ENCODE data around the gene TMA7B. TPM values are rescaled to one million over a fixed set of nuclear protein-coding genes. Genes with fewer than 3 reads are reported as not detected.

TMA7B gene
- total and polyA plus RNA-seq, 2 experiments from 2014 or later = not detected

DNA sequence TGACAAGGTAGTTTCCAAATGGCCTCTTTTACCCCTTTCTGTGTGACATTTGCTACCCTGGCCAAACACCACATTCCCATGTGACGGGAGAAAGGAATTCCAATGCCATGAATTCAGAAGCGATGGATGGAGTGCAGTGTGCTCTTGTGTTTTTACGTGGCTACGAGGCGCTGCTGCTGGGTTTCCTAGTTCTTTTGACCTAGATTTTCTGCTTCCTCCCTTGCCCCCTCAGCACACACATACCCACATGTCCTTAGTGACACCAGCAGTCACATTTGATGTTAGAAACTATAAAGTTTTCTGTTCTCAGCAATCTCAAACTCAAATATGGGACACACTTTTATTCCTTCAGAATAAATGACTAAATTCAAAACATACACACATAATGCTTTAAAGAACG lies 7.8 kb upstream of the TMA7B start:
- Histone ChIP-seq H3K9me2 (ENCODE audit: insufficient read depth) (no peaks in the 10 kb centered on the region), H3K4me3 (no peak overlapping the region), H3K9me3 (ENCODE audit: low read depth) (no peaks in the 10 kb centered on the region), H3K79me2 (ENCODE audit: insufficient read depth) (no peaks in the 10 kb centered on the region), H3K27ac (no peak overlapping the region), H3K4me1 (ENCODE audit: insufficient read depth) (no peaks in the 10 kb centered on the region), H3K4me2 (ENCODE audit: unreplicated experiment) (no peak overlapping the region), H3K36me3 (ENCODE audit: low read depth) (no peaks in the 10 kb centered on the region), H3K27me3 (replicated peaks; ENCODE audit: insufficient read depth) (peaks cover 24% of the 10 kb centered on the region; the same call in 1 of the 2 replicates), H2AFZ (no peak overlapping the region), H3K9ac (no peak overlapping the region), H3F3A (ENCODE audit: insufficient read depth) (no peaks in the 10 kb centered on the region), H4K20me1 (ENCODE audit: insufficient read depth) (no peaks in the 10 kb centered on the region)
- in situ Hi-C loops (cut with MboI) = no loop called here
- TF ChIP-seq EZH2 (IDR thresholded peaks at IDR 0.05; ENCODE audit: insufficient read depth, poor library complexity, severe bottlenecking) (no peak), EZH2phosphoT487 (IDR thresholded peaks at IDR 0.05; ENCODE audit: insufficient read depth, low read depth) (no peak)
- WGBS, 2 experiments (ENCODE audit: low coverage in 1 of 2, low lambda C conversion rate in 2 of 2, missing lambda C conversion rate in 2 of 2) = 79 to 83% methylated on average over 6 of the region's 6 CpGs
- no peak for DNase-seq

GRCh38 chr22:39953101-39953500 lies 7.1 kb upstream of the TMA7B start:
- no peaks in the 10 kb centered on the region for H4K20me1 ChIP-seq (ENCODE audit: insufficient read depth)
- no peaks in the 10 kb centered on the region for H3F3A ChIP-seq (ENCODE audit: insufficient read depth)
- no peaks in the 10 kb centered on the region for H3K9me3 ChIP-seq (ENCODE audit: low read depth)
- in situ Hi-C loops (cut with MboI) = no loop called here
- H3K27me3 ChIP-seq (replicated peaks; ENCODE audit: insufficient read depth) = peaks cover 24% of the 10 kb centered on the region; the same call in 1 of the 2 replicates
- H3K36me3 ChIP-seq (ENCODE audit: low read depth) = no peaks in the 10 kb centered on the region
- no peak overlapping the region for H2AFZ ChIP-seq
- 69 to 72% methylated on average over 2 of the region's 2 CpGs for WGBS, 2 experiments (ENCODE audit: low coverage in 1 of 2, low lambda C conversion rate in 2 of 2, missing lambda C conversion rate in 2 of 2)
- DNase-seq = no peak
- H3K79me2 ChIP-seq (ENCODE audit: insufficient read depth) = no peaks in the 10 kb centered on the region
- H3K27ac ChIP-seq = no peak overlapping the region
- H3K9ac ChIP-seq = no peak overlapping the region
- TF ChIP-seq EZH2 (IDR thresholded peaks at IDR 0.05; ENCODE audit: insufficient read depth, poor library complexity, severe bottlenecking) (no peak), EZH2phosphoT487 (IDR thresholded peaks at IDR 0.05; ENCODE audit: insufficient read depth, low read depth) (no peak)
- no peak overlapping the region for H3K4me2 ChIP-seq (ENCODE audit: unreplicated experiment)
- no peak overlapping the region for H3K4me3 ChIP-seq
- H3K9me2 ChIP-seq (ENCODE audit: insufficient read depth) = no peaks in the 10 kb centered on the region
- no peaks in the 10 kb centered on the region for H3K4me1 ChIP-seq (ENCODE audit: insufficient read depth)

DNA sequence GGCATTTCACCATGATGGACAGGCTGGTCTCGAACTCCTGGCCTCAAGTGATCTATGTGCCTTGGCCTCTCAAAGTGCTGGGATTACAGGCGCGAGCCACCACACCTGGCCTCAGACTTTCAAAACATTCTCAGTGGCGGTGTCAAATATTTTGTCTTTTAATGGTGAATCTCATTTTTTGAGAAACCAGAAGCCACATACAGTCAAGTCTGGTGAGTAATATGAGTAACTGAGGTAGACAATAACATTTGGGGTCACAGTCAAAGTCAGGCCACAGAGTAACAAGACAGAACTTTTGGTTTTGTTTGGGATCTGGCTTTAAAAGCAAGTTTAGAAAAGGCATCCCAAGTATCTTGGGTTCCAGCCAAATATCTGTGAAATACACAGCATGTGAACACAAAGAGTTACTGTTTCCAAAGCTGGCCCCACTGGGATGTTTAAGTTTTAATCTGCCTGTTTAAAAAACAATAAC lies 5.6 kb upstream of the TMA7B start:
- no peaks in the 10 kb centered on the region for H4K20me1 ChIP-seq (ENCODE audit: insufficient read depth)
- H3K27me3 ChIP-seq (replicated peaks; ENCODE audit: insufficient read depth) = 0 out of 2 replicates have a peak, but pooled peaks cover 9% of the 10 kb centered on the region
- no peaks in the 10 kb centered on the region for H3K79me2 ChIP-seq (ENCODE audit: insufficient read depth)
- no peak for TF ChIP-seq EZH2phosphoT487 (IDR thresholded peaks at IDR 0.05; ENCODE audit: insufficient read depth, low read depth)
- TF ChIP-seq EZH2 (IDR thresholded peaks at IDR 0.05; ENCODE audit: insufficient read depth, poor library complexity, severe bottlenecking) = no peak
- no peak overlapping the region for H3K4me3 ChIP-seq
- WGBS, 2 experiments (ENCODE audit: low coverage in 1 of 2, low lambda C conversion rate in 2 of 2, missing lambda C conversion rate in 2 of 2) = 90 to 96% methylated on average over 4 of the region's 4 CpGs
- no peaks in the 10 kb centered on the region for H3K9me2 ChIP-seq (ENCODE audit: insufficient read depth)
- peak; percentile 60 for DNase-seq
- no peaks in the 10 kb centered on the region for H3K4me1 ChIP-seq (ENCODE audit: insufficient read depth)
- no peak overlapping the region for H3K9ac ChIP-seq
- 0 out of 2 replicates have a peak, but pooled peaks cover 5% of the 10 kb centered on the region for H3F3A ChIP-seq (ENCODE audit: insufficient read depth)
- in situ Hi-C loops (cut with MboI) = no loop called here
- no peaks in the 10 kb centered on the region for H3K36me3 ChIP-seq (ENCODE audit: low read depth)
- H3K9me3 ChIP-seq (ENCODE audit: low read depth) = no peaks in the 10 kb centered on the region
- no peak overlapping the region for H2AFZ ChIP-seq
- no peak overlapping the region for H3K27ac ChIP-seq
- no peak overlapping the region for H3K4me2 ChIP-seq (ENCODE audit: unreplicated experiment)

DNA sequence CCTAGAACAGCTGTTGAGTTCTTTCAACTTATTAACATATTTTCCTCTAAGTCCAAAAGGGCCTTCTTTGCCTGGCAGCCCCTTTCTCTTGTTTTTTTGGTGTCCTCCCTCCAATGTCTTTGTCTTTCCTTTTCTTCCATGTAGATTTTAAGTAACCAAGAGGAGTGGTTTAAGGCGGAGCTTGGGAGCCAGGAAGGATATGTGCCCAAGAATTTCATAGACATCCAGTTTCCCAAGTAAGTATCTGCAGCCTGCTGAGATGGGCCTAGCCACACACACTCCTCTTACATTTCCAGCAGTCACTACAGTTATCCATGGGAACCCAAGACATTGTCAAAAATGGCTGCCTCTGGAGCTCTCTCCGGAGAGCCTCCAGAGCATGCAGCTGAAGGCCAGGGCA lies 4.5 kb upstream of the TMA7B start:
- 0 out of 2 replicates have a peak, but pooled peaks cover 8% of the 10 kb centered on the region for H3K27me3 ChIP-seq (replicated peaks; ENCODE audit: insufficient read depth)
- H3K9ac ChIP-seq = no peak overlapping the region
- no peak overlapping the region for H3K27ac ChIP-seq
- no peaks in the 10 kb centered on the region for H3K79me2 ChIP-seq (ENCODE audit: insufficient read depth)
- H3K9me3 ChIP-seq (ENCODE audit: low read depth) = no peaks in the 10 kb centered on the region
- H3F3A ChIP-seq (ENCODE audit: insufficient read depth) = peaks cover 15% of the 10 kb centered on the region
- in situ Hi-C loops (cut with MboI) = no loop called here
- H3K36me3 ChIP-seq (ENCODE audit: low read depth) = no peaks in the 10 kb centered on the region
- no peaks in the 10 kb centered on the region for H4K20me1 ChIP-seq (ENCODE audit: insufficient read depth)
- no peak overlapping the region for H3K4me3 ChIP-seq
- H3K4me1 ChIP-seq (ENCODE audit: insufficient read depth) = peaks cover 6% of the 10 kb centered on the region
- TF ChIP-seq EZH2phosphoT487 (IDR thresholded peaks at IDR 0.05; ENCODE audit: insufficient read depth, low read depth) (no peak), EZH2 (IDR thresholded peaks at IDR 0.05; ENCODE audit: insufficient read depth, poor library complexity, severe bottlenecking) (no peak)
- 87 to 97% methylated on average over 2 of the region's 2 CpGs for WGBS, 2 experiments (ENCODE audit: low coverage in 1 of 2, low lambda C conversion rate in 2 of 2, missing lambda C conversion rate in 2 of 2)
- no peak overlapping the region for H2AFZ ChIP-seq
- no peaks in the 10 kb centered on the region for H3K9me2 ChIP-seq (ENCODE audit: insufficient read depth)
- no peak for DNase-seq
- no peak overlapping the region for H3K4me2 ChIP-seq (ENCODE audit: unreplicated experiment)
